ENCODE measurements around the gene LARP4B.
"Not testable (repeated sequence)": the region's sequence is repeated elsewhere in the genome, so short reads cannot be mapped to it uniquely, and the experiment has no call there.

The LARP4B gene

DNA sequence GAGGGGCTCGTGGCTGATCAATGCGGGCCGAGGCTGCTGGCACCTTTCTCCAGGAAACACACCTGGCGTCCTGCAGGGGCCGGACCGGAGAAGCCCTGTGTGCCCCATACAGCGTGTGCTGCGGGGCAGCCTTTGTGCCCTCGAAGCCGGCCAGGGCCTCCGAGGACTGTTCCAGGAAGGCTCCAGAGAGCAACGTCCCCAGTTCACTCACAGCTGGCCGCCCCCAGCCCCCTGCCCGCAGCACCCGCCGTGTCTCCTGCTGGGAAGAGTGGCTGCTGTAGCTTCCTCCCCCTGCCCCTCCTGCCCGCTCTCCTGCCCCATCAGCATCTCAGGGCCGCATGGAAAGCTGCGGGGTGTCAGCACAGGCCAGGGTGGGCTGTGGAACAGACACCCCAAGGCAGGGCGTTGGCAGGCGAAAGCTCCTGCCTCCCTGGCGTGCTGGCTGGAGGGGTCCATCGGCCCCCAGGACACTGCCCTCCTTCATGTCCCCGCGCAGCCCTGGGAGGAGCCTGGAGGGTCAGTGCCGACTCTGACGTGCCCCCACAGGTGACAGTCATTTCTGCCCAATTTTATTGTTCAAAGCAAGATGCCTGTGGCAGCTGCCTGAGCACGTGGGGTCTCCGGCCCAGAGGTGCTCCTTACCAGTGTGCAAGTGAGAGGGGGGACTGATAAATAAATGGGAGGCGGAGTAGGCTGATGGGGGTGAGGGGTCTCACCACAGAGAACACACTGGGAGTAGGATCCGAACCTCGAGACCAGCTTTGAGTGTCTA, 146.2 kb downstream of the LARP4B start:
- DNase-seq = no peak

DNA sequence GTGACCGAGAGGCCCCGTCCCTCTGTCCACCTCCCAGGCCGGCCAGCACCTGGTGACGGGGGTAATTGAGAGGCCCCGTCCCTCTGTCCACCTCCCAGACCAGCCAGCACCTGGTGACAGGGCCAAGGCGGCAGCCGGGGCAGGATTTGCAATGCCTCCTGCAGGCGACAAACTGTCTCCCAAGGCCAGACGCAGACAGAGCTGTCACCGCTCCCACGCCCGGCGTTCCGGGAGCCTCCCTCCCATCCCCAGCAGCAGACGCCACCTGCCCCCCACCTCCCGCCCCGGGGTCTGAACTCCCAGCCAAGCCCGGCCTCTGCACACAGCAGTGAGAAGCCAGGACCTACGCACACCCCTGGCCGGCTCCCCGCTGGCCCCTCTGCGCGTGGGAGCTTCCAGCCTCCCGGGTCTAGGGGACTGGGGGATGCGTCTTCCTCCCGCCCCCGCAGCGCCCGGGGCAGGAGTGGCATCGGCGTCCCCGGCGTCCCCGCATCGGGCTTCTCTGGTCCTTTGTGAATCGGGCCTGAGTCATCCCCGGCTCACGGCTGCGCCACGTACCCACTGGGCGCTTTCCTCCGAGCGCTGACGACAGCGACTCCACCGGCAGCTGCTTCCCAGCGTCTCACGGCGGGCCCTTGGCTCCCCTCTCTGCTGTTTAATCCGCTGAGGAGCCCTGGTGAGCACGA, 147.0 kb downstream of the LARP4B start:
- DNase-seq = no peak

DNA sequence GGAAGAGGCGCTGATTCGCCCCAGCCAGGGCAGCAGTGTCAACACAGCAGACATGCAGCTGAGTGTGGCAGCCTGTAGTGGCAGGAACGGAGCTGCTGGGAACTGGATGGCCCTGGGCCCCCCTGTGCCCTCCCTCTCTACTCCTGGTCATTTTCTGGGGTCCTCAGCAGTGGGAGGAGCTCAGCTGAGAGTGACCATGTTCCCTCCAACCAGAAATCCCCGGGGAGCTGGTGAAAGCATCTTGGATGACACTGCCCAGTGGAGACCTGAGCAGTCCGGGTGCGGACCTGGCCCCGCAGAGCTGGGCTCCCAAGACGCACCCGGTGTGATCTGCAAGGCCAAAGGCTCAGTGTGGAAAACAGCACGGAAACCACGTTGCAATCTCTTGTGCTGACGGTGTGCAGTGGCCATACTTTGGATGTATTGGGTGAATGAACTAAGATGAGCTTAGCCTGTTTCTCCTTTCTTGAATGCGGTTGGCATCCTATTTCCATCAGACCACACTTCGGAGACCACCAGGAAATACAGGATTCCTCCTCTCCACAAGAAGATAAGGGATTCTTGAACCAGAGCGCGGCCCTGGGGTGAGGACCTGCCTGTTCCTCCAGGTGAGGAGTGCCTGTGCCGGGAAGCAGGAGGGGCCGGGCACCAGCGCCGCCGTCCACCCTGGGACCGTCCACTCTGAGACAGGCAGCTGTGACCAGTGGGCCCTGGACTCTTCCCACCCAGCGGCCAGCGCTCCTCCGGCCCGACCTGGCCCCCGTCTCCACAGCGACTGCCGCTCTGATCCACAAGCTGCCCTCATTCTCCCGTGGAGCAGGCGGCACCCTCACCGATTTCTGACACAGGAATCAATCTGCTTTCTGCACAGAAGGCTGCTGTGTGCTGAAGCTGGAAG, 148.5 kb downstream of the LARP4B start:
- DNase-seq = no peak

DNA sequence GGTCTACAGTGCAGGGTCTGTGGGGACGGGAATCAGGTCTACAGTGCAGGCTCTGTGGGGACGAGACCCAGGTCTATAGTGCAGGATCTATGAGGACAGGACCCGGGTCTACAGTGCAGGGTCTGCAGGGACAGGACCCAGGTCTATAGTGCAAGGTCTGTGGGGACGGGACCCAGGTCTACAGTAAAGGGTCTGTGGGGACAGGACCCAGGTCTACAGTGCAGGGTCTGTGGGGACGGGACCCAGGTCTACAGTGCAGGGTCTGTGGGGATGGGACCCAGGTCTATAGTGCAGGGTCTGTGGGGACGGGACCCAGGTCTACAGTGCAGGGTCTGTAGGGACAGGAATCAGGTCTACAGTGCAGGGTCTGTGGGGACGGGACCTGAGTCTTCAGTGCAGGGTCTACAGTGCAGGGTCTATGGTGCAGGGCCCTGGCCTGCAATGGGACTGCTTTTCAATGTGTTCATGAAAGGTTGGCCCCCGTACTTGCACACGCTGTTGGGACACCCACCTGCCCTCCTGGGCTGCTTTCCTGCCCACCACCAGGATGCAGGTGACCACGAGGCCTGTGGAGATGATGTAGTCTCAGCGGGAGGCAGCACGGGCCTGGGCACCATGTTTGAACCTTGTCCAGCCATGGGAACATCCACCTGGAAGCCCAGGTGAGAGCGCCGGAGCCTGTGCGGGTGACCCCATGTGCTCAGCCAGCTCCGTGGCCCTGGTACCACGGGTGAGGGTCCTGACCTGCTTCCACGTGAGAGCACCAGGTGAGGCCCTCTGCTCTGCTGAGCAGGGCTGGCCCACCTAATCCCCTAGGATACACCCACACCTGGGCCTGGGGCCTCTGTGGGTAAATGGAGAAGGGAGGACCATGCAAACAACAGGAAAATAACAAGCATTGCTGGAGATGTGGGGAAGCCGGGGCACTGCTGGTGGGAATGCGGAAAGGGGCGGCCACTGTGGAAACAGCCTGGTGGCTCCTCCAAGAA, 150.7 kb downstream of the LARP4B start:
- DNase-seq = no peak

DNA sequence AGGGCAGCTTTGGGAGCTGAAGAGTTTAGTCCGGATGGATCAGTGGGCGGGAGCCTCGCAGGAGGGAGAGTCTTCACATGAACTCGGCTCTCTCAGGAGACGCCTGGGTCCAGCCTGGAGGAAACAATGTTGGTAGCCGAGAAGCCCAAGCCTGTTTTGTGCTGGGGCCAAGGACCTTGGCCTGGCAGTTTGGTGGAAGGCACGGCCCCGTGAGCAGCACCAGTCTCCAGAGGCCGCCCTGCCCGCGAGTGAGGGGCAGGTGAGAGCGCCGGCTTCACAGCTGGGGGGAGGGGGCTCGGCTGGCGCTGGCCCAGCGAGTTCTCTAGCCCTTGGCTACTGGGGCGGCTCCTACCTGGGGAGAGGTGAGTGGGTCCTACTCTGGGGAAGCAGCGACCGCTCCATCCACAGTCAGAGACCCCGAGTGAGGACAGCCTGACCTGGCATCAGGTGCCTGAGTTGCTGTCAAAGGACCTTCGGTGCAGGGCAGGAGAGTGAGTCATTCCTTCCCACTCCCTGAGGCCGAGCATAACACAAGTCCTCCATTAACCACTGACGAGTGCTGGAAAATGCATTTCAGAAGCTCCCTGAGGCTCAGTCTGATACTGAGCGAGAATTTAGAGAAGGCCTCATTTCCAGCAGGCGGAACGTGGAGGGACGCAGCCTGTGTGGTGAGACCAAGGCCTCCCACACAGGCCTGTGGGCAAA, 152.7 kb downstream of the LARP4B start:
- DNase-seq = no peak

DNA sequence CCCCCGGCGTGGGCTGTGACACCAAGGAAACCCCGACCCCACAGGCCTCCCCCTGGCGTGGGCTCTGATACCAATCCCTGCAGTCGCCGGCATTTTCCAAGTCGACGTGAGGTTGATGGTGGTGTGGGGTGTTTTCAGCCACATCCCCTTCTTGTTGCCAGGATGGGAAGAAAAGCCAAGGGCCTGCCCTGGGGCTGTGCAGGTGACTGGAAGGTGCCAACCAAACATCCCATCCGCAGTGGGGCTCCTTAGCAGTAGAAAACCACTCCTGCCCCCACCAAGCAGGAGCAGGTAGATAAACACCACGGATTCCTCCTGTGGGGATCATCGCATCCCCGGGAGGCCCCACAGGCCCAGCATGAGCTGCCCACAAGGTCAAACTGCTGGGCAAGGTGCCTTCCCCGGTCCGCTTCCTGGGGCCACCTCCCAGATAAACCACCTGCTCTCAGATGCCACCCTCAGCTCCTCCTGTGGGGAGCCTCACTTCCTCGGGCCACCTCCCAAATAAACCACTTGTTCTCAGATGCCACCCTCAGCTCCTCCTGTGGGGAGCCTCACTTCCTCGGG, 153.5 kb downstream of the LARP4B start:
- no peak for DNase-seq

DNA sequence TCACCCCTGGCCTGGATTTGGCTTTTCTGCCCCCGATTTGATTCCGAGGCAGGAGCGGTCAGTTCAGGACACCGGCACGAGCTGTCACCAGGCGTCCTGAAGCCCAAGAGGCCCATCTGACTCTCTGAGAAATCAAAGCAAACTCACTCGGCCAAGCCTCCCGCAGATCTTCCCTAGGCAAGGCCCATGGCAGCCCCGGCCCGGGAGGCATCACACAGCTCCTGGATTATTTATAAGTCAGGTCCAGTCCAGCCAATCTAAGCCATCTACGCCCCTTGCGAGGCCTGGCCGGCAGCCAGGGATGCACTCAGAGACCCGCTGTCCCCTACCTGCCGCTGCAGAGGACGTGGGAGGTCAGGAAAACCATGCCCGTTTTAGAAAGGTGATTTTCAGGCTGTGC, 154.7 kb downstream of the LARP4B start:
- DNase-seq = no peak

DNA sequence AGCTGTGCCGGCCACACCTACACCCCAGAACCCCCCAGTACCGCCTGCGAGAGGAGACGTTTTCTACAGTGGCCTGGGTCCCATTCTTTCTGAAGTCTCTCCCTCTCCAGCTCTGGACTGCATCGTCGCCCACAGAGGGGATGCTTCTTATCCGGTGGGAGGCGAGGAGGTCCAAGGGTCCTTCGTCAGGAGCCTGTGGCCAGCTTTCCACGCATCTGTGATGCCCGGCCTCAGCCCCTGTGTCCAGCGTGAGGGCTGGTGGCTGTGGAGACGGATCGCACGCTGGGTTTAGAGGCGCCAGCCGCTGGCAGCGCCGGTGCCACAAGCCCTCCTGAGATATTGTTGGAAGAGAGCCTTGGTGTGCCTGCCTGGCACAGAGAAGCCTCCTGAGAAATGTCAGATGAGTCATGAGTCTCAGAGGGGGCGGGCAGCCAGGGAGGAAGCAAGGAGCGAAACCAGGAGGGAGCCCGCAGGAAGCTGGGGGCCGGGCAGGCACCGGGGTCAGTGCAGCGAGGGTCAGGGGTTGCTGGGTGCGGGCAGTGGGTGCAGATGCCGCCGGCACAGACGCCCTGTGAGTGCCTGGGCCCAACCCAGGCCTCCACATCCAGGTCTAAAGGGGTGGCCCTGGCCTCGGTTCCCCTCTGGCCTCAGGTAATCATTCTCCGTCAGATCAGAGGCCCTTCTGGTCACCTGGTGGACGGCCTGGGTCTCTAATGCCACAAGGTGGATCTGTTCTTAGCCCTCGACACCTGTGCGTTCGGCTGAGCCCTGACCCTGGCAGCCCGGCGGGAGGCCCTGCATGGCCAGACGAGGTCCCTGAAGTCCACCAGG, 156.0 kb downstream of the LARP4B start:
- no peak for DNase-seq

DNA sequence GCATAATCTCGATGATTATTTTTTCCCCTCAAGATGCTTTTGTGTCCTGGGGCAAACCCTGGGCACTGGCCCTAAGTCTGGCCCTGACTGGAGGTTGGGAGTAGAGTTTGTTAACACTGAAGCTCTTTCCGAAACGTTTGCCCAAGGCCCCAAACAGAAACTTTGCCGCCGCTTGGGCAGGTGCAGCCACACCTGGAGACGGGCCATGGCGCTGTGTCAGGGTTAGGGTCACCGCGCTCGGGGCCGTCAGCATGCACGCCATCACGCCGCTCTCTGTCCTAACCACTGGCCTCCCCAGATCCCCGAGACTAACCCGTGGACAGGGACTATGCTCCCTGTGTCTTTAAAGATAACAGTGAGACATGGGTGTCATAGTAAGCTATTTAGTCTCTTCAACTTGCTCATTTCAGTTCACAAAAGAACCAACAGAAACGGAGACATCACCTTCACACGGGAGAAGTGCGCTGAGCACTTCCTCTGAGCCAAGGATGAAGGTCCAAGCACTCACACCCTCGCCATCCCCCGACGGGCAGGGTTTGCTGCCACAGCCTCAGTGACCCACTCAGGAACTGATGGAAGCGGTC, 156.8 kb downstream of the LARP4B start:
- no peak for DNase-seq

DNA sequence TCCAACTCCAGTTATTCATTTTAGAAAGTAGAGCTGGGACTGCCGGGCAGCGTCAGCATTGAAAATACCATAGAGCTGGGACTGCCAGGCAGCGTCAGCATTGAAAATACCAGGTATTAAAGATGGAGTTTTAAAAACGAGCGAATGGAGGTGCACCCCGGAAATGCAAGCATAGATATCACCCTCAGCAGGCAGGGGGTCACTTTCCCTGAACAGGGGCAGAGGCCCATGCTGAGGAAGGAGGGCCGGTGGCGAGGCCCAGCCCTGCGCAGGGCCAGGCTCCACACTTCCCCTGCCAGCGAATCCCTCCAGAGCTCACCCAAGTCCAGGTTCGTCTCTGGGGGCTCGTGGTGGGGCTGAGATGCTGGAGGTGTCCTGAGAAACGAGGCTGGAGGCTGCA, 157.3 kb downstream of the LARP4B start:
- DNase-seq = no peak

DNA sequence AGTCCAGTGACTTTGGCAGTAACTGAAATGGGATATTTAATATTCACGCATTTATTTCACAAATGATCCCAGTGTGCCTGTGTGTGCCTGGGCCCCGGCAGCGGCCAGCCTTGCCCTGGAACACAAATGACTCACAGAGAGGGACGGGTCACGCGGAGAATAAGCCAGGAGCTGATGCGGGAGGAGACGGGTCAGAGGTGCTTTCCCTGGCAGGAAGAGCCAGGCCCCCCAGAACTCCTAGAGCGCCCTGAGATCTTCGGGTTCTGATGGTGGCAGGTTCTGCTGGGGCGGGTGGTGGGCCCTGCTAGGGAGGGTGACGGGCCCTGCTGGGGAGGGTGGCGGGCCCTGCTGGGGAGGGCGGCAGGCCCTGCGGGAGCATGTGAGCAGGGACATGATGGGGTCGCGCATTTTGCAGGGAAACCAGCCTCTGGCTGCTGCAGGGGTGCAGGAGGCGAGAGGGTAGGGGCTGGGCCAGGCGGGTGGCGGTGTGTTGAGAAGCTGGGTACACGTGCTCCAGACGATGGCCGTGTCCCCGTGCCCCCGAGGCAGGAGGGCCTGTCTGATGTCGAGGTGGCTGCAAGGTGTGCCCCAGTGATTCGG, 157.8 kb downstream of the LARP4B start:
- no peak for DNase-seq

DNA sequence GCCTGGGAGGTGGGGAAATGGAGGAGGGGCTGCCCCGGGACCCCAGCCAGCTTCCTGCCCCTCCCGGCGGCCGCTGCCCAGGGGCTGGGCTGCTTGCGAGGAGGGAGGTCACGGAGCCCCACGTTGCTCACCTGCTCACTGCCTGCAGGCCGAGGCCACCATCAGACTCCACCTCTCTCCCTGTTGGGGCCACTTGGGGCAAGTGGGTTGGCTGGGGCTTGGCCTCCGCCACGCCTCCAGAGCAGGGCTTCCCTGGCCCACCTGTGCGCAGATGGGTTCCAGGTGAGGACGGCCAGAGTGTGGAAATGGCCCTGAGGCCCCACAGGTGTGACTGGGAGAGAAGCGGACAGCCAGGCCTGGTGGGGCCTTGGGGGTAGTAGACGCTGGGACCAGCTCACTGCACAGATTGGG, 159.3 kb downstream of the LARP4B start:
- DNase-seq = no peak

DNA sequence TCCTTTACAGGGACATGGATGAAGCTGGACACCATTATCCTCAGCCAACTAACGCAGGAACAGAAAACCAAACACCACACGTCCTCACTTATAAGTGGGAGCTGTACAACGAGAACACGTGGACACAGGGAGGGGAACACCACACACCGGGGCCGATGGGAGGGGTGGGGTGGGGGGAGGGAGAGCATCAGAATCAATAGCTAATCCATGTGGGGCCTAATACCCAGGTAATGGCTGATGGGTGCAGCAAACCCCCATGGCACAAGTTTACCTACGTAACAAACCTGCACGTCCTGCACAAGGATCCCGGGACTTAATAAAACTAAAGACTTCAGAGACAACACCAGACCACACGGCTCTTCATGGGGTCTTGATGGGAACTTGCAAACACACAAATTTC, 159.9 kb downstream of the LARP4B start:
- no peak for DNase-seq

DNA sequence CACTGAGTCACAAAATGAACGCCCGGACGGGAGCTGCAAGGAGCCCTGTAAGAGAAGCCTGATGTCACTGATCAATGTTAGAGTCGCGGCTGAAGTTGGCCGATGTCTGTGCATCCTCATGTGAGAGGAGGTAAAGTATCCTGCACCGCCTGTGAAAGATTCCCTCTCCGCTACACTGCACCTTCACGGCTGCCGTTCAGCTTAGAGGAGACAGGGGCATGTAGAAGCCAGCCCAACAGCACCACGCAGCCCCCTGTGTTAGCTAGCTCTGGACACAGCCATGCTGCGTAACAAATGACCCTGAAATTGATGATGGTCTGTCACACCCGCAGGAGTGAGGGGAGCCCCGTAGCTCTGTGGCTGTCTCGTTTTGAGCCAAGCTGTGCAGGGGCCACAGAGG, 160.5 kb downstream of the LARP4B start:
- DNase-seq = no peak

DNA sequence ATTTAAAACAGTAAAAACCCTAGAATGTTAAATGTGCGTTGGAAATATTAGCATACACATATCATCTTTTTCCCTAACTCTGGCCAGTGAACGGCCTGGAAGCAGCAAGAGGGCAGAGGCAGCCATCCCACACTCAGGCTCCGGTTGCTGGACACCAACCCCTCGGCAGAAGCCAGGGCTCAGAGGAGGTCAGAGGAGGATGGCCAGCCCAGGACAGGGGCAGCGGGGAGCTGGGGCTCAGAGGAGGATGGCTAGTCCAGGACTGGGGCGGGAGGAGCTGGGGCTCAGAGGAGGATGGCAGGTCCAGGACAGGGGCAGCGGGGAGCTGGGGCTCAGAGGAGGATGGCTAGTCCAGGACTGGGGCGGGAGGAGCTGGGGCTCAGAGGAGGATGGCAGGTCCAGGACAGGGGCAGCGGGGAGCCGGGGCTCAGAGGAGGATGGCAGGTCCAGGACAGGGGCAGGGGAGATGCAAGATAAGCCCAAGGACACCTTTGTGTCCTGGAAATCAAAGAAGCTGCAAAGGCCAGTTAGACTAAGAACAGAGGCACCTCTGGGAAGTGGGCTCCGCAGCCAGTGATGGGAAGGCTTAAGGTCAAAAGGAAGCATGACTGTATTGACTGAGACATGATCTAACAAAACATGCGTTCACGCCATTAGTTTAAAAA, 161.3 kb downstream of the LARP4B start:
- DNase-seq = not testable (repeated sequence)

DNA sequence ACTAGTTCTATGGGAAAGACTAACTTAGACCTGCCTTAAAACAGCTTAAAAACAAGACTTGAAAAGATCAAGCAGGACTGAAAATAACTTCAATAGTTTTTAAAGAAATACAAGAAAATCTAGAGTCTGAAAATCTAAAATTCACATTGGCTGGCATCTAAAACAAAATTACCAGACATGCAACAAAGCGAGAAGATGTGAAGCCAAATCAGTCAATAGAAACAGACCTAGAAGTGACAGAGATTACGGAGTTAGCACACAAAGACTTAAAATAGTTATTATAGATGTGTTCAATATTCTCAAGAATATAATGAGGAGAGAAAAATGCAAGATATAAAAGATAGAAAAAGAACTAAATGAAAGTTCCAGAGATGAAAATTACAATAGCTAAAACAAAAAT, 163.7 kb downstream of the LARP4B start:
- no peak for DNase-seq

DNA sequence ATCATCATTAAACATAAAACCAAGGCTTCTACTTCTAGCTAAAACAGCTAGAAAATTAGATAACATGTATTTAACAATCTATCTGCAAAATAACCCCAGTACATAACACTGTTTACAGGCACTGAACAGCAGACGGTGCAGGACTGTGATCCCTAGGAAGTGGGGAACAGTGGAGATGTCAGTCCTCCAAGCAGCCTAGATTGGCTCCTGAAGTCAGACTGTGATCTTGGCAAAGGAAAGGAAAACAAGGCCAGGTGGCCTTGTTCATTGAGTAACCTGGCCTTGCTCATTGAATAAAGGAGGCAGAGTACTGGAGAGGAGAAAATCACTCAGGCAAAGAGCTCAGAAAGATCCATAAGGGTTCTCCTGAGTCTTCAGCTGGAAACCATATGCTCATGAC, 164.3 kb downstream of the LARP4B start:
- no peak for DNase-seq

DNA sequence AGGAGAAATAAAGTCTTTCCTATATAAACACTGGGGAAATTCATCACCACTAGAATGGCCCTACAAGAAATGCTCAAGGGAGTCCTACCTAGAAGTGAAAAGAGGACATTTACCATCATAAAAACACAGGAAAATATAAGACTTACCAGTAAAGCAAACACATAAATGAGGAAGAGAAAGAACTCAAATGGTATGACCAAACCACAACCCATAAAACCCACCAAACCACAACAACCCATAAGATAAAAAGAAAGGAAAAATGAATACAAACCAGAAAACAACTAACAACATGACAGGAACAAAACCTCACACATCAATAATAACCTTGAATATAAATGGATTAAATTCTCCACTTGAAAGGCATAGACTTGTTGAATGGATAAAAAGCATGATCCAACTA, 170.1 kb downstream of the LARP4B start:
- no peak for DNase-seq

DNA sequence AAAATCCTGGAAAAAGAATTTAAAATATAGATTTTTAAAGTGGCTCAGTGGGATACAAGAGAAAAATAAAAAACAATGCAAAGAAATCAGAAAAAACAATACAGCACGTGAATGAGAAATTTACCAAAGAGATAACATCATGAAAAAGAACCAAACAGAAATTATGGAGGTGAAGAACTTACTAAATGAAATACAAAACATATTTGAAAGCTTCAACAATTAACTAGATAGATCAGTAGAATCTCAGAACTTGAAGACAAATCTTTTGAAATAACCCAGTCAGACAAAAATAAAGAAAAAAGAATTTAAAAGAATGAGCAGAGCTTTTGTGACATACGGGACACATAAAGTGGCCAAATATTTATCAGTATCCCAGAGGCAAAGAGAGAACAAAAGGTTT, 170.9 kb downstream of the LARP4B start:
- DNase-seq = no peak

All from CD4-positive, alpha-beta T cell treated with Interleukin-17A for 1 hour (primary cell).